ENCODE data around the gene STXBP1. TPM values are rescaled to one million over a fixed set of nuclear protein-coding genes. Genes with fewer than 3 reads are reported as not detected.
A peak's percentile ranks its signal among the peaks of the same experiment; 100 is the strongest.

The STXBP1 gene
- total RNA-seq, 1 experiment from 2014 or later = 40.6 TPM

DNA sequence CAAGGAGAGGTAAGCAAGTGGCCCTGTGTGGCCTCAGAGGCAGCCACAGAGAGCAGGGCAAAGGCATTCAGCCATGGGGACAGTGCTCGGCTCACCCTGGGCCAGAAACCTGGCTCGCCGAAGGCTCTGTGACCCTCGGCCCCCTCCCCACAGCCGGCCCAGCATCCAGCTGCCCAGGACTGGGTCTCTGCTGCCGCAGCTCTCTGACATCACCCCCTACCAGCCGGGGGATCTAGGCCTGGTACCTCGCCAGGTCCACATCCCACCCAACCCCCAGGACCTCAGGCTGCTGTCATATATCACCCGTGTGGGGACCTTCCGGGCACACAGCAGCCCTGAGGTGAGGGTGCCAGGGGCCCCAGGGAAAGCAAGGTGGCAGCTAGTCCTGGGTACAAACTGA, 100.8 kb downstream of the STXBP1 start (continued):
- TF ChIP-seq POLR2AphosphoS5 (IDR thresholded peaks at IDR 0.05; ENCODE audit: low read depth, low read length) (no peak), ELF1 (IDR thresholded peaks at IDR 0.05; ENCODE audit: borderline replicate concordance, low read depth) (no peak)

DNA sequence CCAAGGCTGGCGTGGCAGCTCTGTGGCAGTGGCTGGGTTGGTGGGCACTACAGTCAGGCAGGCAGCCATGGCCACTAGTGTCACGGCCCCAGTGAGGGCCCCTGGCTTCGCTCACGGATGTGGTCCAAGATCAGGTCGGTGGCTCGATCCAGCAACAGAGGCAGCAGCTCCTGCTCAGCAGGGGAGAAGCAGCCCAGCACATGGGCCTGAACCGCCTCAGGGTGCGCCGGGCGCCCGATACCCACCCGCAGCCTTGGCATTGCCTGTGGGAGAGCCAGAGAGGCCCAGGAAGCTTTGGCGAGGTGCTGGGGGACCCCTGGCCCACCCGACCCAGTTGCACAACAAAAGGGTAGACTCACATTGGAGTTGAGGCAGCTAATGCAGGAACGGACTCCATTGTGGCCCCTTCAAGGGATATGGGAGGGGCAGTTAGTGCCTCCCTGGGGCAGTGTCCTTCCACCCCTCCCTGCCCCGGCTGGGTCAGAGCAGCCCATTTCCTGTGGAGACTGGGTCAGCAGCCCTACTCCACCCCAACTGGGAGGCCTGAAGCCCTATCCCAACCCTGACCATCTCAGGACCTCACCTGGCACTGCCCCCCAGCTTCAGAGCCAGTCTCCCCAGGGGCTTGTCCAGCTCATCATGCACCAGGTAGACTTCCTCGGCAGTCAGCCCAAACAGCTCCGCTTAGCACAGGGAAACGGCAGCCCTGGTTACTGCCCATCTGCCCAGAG, 102.1 kb downstream of the STXBP1 start:
- Histone ChIP-seq H3K27me3 (ENCODE audit: insufficient read depth, low read length) (no peaks in the 10 kb centered on the region), H3K4me2 (ENCODE audit: low read length) (peak overlapping the region; percentile 91), H3K9ac (ENCODE audit: low read length) (peak overlapping the region; percentile 93), H3K9me2 (ENCODE audit: insufficient read depth) (no peaks in the 10 kb centered on the region), H3K27ac (ENCODE audit: low read depth, low read length) (peak overlapping the region; percentile 26; the same call in 1 of the 2 replicates), H3K36me3 (ENCODE audit: control insufficient read depth in 1 of 2, insufficient read depth in 2 of 2, low read length in 2 of 2) (peaks cover 0 to 4% of the 10 kb centered on the region in 2 experiments; a peak in 1 of 4 replicates), H3K79me2 (ENCODE audit: insufficient read depth, low read length) (peaks cover 13% of the 10 kb centered on the region), H3K4me1 (ENCODE audit: control insufficient read depth in 1 of 2, insufficient read depth in 2 of 2, low read length in 2 of 2) (peaks cover 8 to 15% of the 10 kb centered on the region in 2 experiments), H4K20me1 (ENCODE audit: insufficient read depth) (no peaks in the 10 kb centered on the region), H2AFZ (ENCODE audit: low read depth, low read length, poor library complexity, severe bottlenecking) (no peak overlapping the region), H3K9me3 (ENCODE audit: control insufficient read depth in 1 of 2, insufficient read depth in 1 of 2, low read depth in 1 of 2, low read length in 2 of 2) (no peaks in the 10 kb centered on the region), H3K4me3 (replicated peaks in 1 of 2; ENCODE audit: low read depth in 1 of 2, low read length in 2 of 2) (peak overlapping the region; percentile 90 to 92)
- ChIA-PET RAD21 (ENCODE audit: low non-redundant PET in 1 of 2, low total read pairs in 2 of 2, uncharacterized antibody in 2 of 2, unreplicated experiment in 2 of 2) (no interaction called here), POLR2A (no interaction called here), CTCF (interaction anchor here (0.7 kb wide), 1 partner anchor 188 kb away, joined by 3 read pairs; no protein-coding TSS in a partner anchor)
- no peak for ATAC-seq
- intact Hi-C loops (cut with micrococcal nuclease) = no loop called here
- TF ChIP-seq EZH2 (IDR thresholded peaks at IDR 0.05) (no peak), EGR1 (IDR thresholded peaks at IDR 0.05; ENCODE audit: low read depth) (no peak), POLR2A (IDR thresholded peaks at IDR 0.05; ENCODE audit: borderline replicate concordance, extremely low read depth, insufficient read depth, insufficient read length) (no peak), ELF1 (IDR thresholded peaks at IDR 0.05; ENCODE audit: borderline replicate concordance, low read depth) (no peak), YY1 (IDR thresholded peaks at IDR 0.05; ENCODE audit: extremely low read depth, insufficient replicate concordance, low read depth, low read length) (no peak), TCF7L2 (IDR thresholded peaks at IDR 0.05; ENCODE audit: borderline replicate concordance, extremely low read depth, insufficient read depth, insufficient read length) (no peak), ZFX (IDR thresholded peaks at IDR 0.05) (no peak), SP1 (IDR thresholded peaks at IDR 0.05; ENCODE audit: low read depth) (no peak)
- TF ChIP-seq, protein P1, sequence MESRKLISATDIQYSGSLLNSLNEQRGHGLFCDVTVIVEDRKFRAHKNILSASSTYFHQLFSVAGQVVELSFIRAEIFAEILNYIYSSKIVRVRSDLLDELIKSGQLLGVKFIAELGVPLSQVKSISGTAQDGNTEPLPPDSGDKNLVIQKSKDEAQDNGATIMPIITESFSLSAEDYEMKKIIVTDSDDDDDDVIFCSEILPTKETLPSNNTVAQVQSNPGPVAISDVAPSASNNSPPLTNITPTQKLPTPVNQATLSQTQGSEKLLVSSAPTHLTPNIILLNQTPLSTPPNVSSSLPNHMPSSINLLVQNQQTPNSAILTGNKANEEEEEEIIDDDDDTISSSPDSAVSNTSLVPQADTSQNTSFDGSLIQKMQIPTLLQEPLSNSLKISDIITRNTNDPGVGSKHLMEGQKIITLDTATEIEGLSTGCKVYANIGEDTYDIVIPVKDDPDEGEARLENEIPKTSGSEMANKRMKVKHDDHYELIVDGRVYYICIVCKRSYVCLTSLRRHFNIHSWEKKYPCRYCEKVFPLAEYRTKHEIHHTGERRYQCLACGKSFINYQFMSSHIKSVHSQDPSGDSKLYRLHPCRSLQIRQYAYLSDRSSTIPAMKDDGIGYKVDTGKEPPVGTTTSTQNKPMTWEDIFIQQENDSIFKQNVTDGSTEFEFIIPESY (IDR thresholded peaks at IDR 0.05; ENCODE audit: extremely low read depth, insufficient replicate concordance, low read length) = no peak
- TF ChIP-seq, protein P2, sequence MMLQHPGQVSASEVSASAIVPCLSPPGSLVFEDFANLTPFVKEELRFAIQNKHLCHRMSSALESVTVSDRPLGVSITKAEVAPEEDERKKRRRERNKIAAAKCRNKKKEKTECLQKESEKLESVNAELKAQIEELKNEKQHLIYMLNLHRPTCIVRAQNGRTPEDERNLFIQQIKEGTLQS (IDR thresholded peaks at IDR 0.05) = no peak
- TF ChIP-seq, protein P3, sequence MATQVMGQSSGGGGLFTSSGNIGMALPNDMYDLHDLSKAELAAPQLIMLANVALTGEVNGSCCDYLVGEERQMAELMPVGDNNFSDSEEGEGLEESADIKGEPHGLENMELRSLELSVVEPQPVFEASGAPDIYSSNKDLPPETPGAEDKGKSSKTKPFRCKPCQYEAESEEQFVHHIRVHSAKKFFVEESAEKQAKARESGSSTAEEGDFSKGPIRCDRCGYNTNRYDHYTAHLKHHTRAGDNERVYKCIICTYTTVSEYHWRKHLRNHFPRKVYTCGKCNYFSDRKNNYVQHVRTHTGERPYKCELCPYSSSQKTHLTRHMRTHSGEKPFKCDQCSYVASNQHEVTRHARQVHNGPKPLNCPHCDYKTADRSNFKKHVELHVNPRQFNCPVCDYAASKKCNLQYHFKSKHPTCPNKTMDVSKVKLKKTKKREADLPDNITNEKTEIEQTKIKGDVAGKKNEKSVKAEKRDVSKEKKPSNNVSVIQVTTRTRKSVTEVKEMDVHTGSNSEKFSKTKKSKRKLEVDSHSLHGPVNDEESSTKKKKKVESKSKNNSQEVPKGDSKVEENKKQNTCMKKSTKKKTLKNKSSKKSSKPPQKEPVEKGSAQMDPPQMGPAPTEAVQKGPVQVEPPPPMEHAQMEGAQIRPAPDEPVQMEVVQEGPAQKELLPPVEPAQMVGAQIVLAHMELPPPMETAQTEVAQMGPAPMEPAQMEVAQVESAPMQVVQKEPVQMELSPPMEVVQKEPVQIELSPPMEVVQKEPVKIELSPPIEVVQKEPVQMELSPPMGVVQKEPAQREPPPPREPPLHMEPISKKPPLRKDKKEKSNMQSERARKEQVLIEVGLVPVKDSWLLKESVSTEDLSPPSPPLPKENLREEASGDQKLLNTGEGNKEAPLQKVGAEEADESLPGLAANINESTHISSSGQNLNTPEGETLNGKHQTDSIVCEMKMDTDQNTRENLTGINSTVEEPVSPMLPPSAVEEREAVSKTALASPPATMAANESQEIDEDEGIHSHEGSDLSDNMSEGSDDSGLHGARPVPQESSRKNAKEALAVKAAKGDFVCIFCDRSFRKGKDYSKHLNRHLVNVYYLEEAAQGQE (IDR thresholded peaks at IDR 0.05; ENCODE audit: low read depth) = no peak
- BruUV-seq (replicated peaks) = no TSS peak
- no peak for DNase-seq (ENCODE audit: low read depth, low spot score)
